SK-N-MC (cell line): ENCODE data around the gene OCRL.

ENCODE experiments used
- EZH2 ChIP-seq: fragments of 200-600 bp; sonication (generic); IDR thresholded peaks from one replicate; pipeline ENCODE4 v1.6.1; 2017; ENCODE audit warnings: antibody characterized with exemption
- POLR2AphosphoS5 ChIP-seq: IDR thresholded peaks from 2 replicates; pipeline ENCODE4 v1.6.1; 2012; ENCODE audit warnings: mild to moderate bottlenecking, low read depth, low read length, borderline replicate concordance

DNA sequence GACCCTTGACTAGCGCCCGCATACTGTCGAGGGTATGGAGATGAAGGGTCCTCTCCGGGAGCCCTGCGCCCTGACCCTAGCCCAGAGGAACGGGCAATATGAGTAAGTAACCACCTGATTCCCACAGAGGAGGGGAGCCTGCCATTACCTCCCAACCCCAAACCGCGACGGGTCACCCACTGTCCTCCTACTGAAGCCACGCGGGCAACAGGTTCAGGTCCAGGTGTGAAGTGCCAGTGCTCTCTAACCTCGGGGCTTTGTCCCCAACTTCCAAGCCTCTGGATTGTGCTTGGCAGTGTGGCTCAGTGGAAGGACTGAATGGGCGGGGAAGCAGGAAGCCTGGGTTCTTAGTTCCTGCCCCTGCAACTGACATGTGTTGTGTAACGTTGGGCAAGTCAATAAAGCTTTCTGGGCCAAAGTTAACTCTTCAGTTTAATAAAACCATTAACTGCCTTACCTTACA, 694 bp downstream of the OCRL start:
- TF ChIP-seq POLR2AphosphoS5 (no peak), EZH2 (no peak)
